Lower leg skin (tissue), 3 donors: ENCODE results near the gene DHRS2.

Source experiments
- POLR2A ChIP-seq, 2 donors: fragments of 450-650 bp; IDR thresholded peaks; one replicate each; pipeline ENCODE4 v1.6.1; 2016 to 2017; ENCODE audit warnings: antibody characterized with exemption in 2 of 2, mild to moderate bottlenecking in 1 of 2, moderate library complexity in 1 of 2
- TF ChIP-seq, protein P1 (sequence below), 3 donors: fragments of 450-650 bp; IDR thresholded peaks; one replicate each; pipeline ENCODE4 v1.5.1; 2016; ENCODE audit warnings: antibody characterized with exemption in 3 of 3, mild to moderate bottlenecking in 3 of 3, moderate library complexity in 2 of 3

DNA sequence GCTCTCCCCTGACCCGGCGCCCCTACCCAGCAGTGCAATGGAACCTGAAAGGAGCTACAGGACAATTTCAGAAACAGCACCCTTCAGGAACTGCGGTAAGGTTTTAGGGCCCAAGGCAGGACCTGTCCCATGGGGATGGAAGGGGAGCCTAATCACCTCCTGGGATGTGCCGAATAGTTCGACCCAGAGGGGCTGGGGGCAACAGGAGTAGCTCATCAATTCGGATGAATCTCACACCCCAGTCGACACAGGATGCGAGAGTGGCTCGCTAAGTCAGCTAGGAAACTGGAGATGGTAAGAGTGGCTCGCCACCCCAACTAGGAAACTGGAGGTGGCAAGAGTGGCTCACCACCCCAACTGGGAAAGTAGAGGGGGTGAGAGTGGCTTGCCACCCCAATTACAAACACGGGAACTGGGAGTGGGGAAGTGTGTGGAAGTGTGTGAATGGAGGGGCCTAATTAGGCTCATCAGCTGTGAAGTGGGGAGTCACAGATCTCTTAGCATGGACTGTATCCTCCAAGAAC is 57.1 kb downstream of the DHRS2 start:
- TF ChIP-seq POLR2A (IDR thresholded peaks at IDR 0.05) = no peak
- TF ChIP-seq, protein P1, sequence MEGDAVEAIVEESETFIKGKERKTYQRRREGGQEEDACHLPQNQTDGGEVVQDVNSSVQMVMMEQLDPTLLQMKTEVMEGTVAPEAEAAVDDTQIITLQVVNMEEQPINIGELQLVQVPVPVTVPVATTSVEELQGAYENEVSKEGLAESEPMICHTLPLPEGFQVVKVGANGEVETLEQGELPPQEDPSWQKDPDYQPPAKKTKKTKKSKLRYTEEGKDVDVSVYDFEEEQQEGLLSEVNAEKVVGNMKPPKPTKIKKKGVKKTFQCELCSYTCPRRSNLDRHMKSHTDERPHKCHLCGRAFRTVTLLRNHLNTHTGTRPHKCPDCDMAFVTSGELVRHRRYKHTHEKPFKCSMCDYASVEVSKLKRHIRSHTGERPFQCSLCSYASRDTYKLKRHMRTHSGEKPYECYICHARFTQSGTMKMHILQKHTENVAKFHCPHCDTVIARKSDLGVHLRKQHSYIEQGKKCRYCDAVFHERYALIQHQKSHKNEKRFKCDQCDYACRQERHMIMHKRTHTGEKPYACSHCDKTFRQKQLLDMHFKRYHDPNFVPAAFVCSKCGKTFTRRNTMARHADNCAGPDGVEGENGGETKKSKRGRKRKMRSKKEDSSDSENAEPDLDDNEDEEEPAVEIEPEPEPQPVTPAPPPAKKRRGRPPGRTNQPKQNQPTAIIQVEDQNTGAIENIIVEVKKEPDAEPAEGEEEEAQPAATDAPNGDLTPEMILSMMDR (IDR thresholded peaks at IDR 0.05) = no peak
